HG03135 (cell line): ENCODE data around the gene ZFYVE19.

Experiments
- ATAC-seq: cut with Tn5 transposase; IDR thresholded peaks from one replicate; pipeline ENCODE4 v1.9.1; 2021; ENCODE audit warnings: mild to moderate bottlenecking, moderate library complexity; ENCODE audit not compliant: unreplicated experiment

ZFYVE19 gene

GRCh38 chr15:40812721-40813425, 6.0 kb downstream of the ZFYVE19 start:
- ATAC-seq, result no peak

- ATAC-seq, result no peak
Observed at GRCh38 chr15:40815042-40815698, 8.3 kb downstream of the ZFYVE19 start.

- ATAC-seq, result no peak
Observed at GRCh38 chr15:40819048-40819447, 12.2 kb downstream of the ZFYVE19 start.

- ATAC-seq, result no peak
Observed at GRCh38 chr15:40821195-40821594, 14.3 kb downstream of the ZFYVE19 start.

- ATAC-seq, result no peak
Observed at GRCh38 chr15:40823572-40824343, 16.9 kb downstream of the ZFYVE19 start.

GRCh38 chr15:40825661-40826422, 19.0 kb downstream of the ZFYVE19 start:
- no peak for ATAC-seq

- no peak for ATAC-seq
Observed at GRCh38 chr15:40826423-40827075, 19.7 kb downstream of the ZFYVE19 start.

GRCh38 chr15:40828447-40829036, 21.7 kb downstream of the ZFYVE19 start, which contains the start of gene PPP1R14D:
Gene PPP1R14D, minus strand, starts transcription at chr15:40828708. Its CDS starts 67 bp downstream, at chr15:40828641.
- no peak for ATAC-seq

GRCh38 chr15:40829115-40829514, 22.2 kb downstream of the ZFYVE19 start:
- no peak for ATAC-seq

- no peak for ATAC-seq
Observed at GRCh38 chr15:40830884-40831283, 24.0 kb downstream of the ZFYVE19 start.

- no peak for ATAC-seq
Observed at GRCh38 chr15:40831861-40832260, 25.0 kb downstream of the ZFYVE19 start.

GRCh38 chr15:40832903-40833302, 26.0 kb downstream of the ZFYVE19 start:
- no peak for ATAC-seq

- no peak for ATAC-seq
Observed at GRCh38 chr15:40836020-40836419, 29.1 kb downstream of the ZFYVE19 start.

GRCh38 chr15:40838756-40839155, 31.9 kb downstream of the ZFYVE19 start:
- no peak for ATAC-seq

- no peak for ATAC-seq
Observed at GRCh38 chr15:40841741-40842140, 34.9 kb downstream of the ZFYVE19 start.

- no peak for ATAC-seq
Observed at GRCh38 chr15:40843261-40843884, 36.5 kb downstream of the ZFYVE19 start.

GRCh38 chr15:40843885-40844695, 37.2 kb downstream of the ZFYVE19 start, which contains the start of gene SPINT1:
Gene SPINT1, plus strand, starts transcription at chr15:40844048. Its CDS starts 507 bp downstream, at chr15:40844555.
- no peak for ATAC-seq

GRCh38 chr15:40844696-40845030, 37.8 kb downstream of the ZFYVE19 start:
- no peak for ATAC-seq

GRCh38 chr15:40845036-40845435, 38.1 kb downstream of the ZFYVE19 start:
- ATAC-seq, result no peak
